ENCODE data around the gene CMSS1. TPM values are rescaled to one million over a fixed set of nuclear protein-coding genes. Genes with fewer than 3 reads are reported as not detected.

The CMSS1 gene
- total and polyA plus RNA-seq, 2 of the 13 experiments (the other 11 are each of a cell fraction or from before 2014, with no cell fraction given) = 6.4 to 48.7 TPM

DNA sequence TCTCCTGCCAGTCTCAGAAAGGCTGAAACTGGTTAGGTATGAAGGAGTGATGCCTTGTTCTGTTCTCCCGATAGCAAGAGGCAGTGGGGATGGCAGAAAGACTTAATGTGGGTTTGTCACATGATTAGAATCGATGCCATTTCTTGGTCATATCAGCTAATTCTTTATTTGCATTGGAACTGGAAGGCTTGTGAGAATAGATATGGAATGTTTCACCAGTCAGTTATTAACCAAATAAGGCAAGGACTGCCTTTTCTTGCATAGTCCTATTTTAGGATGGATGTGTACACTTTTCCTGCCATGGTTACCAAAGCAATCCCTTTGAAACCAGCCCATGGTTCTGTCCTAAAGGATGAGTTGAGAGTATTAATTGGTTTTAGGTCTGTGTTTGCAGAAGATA is 262.9 kb downstream of the CMSS1 start:
- ATAC-seq = no peak
- intact Hi-C loops (cut with micrococcal nuclease; ENCODE audit: unreplicated experiment) = no loop called here

DNA sequence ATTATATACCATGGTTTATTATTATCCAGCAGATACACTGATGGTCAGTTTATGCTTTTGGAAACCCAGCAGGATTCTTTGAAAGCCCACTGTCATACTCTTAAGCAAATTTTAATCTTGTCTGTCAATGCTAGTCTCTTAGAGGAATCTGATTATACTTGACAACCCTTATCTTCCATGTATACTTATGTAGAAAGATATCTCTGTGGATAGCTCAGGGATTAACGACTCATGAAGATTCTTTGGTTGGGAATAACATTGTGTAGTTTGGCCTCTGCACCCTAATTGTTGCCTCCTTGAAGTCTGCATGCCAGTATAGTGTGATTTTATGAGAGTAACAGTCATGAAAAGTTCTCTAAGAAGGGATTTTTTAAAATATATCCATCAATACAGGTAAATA is 263.6 kb downstream of the CMSS1 start:
- Histone ChIP-seq H3K4me1 (ENCODE audit: insufficient read depth, low read length) (peaks cover 59% of the 10 kb centered on the region), H2AFZ (ENCODE audit: low read length) (no peak overlapping the region), H3K4me2 (ENCODE audit: low read depth, low read length) (no peak overlapping the region), H3K79me2 (ENCODE audit: insufficient read depth, low read length) (no peaks in the 10 kb centered on the region), H3K36me3 (replicated peaks in 1 of 2; ENCODE audit: control insufficient read depth in 1 of 2, insufficient read depth in 2 of 2, low read length in 2 of 2) (no peaks in the 10 kb centered on the region), H3K27ac (ENCODE audit: extremely low read length, insufficient read depth, low read length) (no peak overlapping the region), H3K4me3 (replicated peaks in 1 of 3; ENCODE audit: insufficient read depth in 1 of 3, low read depth in 2 of 3, low read length in 3 of 3) (no peak overlapping the region), H3K27me3 (ENCODE audit: control insufficient read depth in 1 of 2, insufficient read depth in 2 of 2, low read length in 2 of 2) (no peaks in the 10 kb centered on the region), H4K20me1 (ENCODE audit: insufficient read depth, low read length) (no peaks in the 10 kb centered on the region), H3K9ac (ENCODE audit: insufficient read depth, low read depth, low read length) (no peak overlapping the region), H3K9me3 (ENCODE audit: low read length) (no peaks in the 10 kb centered on the region)
- ATAC-seq = no peak
- no peak for DNase-seq (ENCODE audit: low spot score)
- no TSS peak for BruUV-seq (replicated peaks)
- WGBS (ENCODE audit: low lambda C conversion rate) = 100% methylated on average over 1 of the region's 1 CpG
- FAIRE-seq = no peak
- ChIA-PET POLR2A (no interaction called here), CTCF (ENCODE audit: low intra/inter-chr PET ratio, low total read pairs) (no interaction called here)
- TF ChIP-seq RBM39 (IDR thresholded peaks at IDR 0.05; ENCODE audit: low read depth, low read length, poor library complexity, severe bottlenecking) = no peak
- TF ChIP-seq ZSCAN31 (CRISPR knock-in tag; IDR thresholded peaks at IDR 0.05; ENCODE audit: low read depth) = no peak
- no peak for TF ChIP-seq AHR (CRISPR knock-in tag; IDR thresholded peaks at IDR 0.05)
- TF ChIP-seq ZFYVE20 (CRISPR knock-in tag; IDR thresholded peaks at IDR 0.05; ENCODE audit: borderline replicate concordance, low read depth) = no peak
- TF ChIP-seq, protein P1, sequence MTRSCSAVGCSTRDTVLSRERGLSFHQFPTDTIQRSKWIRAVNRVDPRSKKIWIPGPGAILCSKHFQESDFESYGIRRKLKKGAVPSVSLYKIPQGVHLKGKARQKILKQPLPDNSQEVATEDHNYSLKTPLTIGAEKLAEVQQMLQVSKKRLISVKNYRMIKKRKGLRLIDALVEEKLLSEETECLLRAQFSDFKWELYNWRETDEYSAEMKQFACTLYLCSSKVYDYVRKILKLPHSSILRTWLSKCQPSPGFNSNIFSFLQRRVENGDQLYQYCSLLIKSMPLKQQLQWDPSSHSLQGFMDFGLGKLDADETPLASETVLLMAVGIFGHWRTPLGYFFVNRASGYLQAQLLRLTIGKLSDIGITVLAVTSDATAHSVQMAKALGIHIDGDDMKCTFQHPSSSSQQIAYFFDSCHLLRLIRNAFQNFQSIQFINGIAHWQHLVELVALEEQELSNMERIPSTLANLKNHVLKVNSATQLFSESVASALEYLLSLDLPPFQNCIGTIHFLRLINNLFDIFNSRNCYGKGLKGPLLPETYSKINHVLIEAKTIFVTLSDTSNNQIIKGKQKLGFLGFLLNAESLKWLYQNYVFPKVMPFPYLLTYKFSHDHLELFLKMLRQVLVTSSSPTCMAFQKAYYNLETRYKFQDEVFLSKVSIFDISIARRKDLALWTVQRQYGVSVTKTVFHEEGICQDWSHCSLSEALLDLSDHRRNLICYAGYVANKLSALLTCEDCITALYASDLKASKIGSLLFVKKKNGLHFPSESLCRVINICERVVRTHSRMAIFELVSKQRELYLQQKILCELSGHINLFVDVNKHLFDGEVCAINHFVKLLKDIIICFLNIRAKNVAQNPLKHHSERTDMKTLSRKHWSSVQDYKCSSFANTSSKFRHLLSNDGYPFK (CRISPR knock-in tag; IDR thresholded peaks at IDR 0.05; ENCODE audit: borderline replicate concordance) = no peak
- TF ChIP-seq ZNF160 (CRISPR knock-in tag; IDR thresholded peaks at IDR 0.05) = no peak
- TF ChIP-seq EEA1 (CRISPR knock-in tag; IDR thresholded peaks at IDR 0.05; ENCODE audit: borderline replicate concordance) = no peak
- TF ChIP-seq SNAPC2 (CRISPR knock-in tag; IDR thresholded peaks at IDR 0.05) = no peak
- in situ Hi-C loops (cut with HindIII; ENCODE audit: extremely low pct_ligation_motif_present, low pct_unique_long_range_greater_than_20kb) = no loop called here
- intact Hi-C loops (cut with micrococcal nuclease; ENCODE audit: unreplicated experiment) = no loop called here

More for the DNA sequence above, 262.9 kb downstream of the CMSS1 start:
- ChIA-PET CTCF (ENCODE audit: low intra/inter-chr PET ratio, low total read pairs) (no interaction called here), POLR2A (no interaction called here)
- in situ Hi-C loops (cut with HindIII; ENCODE audit: extremely low pct_ligation_motif_present, low pct_unique_long_range_greater_than_20kb) = no loop called here
- no peak overlapping the region for H3K9ac ChIP-seq (ENCODE audit: insufficient read depth, low read depth, low read length)
- TF ChIP-seq, protein P2, sequence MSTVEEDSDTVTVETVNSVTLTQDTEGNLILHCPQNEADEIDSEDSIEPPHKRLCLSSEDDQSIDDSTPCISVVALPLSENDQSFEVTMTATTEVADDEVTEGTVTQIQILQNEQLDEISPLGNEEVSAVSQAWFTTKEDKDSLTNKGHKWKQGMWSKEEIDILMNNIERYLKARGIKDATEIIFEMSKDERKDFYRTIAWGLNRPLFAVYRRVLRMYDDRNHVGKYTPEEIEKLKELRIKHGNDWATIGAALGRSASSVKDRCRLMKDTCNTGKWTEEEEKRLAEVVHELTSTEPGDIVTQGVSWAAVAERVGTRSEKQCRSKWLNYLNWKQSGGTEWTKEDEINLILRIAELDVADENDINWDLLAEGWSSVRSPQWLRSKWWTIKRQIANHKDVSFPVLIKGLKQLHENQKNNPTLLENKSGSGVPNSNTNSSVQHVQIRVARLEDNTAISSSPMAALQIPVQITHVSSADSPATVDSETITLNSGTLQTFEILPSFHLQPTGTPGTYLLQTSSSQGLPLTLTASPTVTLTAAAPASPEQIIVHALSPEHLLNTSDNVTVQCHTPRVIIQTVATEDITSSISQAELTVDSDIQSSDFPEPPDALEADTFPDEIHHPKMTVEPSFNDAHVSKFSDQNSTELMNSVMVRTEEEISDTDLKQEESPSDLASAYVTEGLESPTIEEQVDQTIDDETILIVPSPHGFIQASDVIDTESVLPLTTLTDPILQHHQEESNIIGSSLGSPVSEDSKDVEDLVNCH (CRISPR knock-in tag; IDR thresholded peaks at IDR 0.05) = no peak
- peak; percentile 68; the same call in 1 of the 2 replicates for TF ChIP-seq SRF (IDR thresholded peaks at IDR 0.05; ENCODE audit: low read depth, low read length)
- no peaks in the 10 kb centered on the region for H3K9me3 ChIP-seq (ENCODE audit: low read length)
- no peak overlapping the region for H3K27ac ChIP-seq (ENCODE audit: extremely low read length, insufficient read depth, low read length)
- H3K36me3 ChIP-seq (replicated peaks in 1 of 2; ENCODE audit: control insufficient read depth in 1 of 2, insufficient read depth in 2 of 2, low read length in 2 of 2) = no peaks in the 10 kb centered on the region
- DNase-seq (ENCODE audit: low spot score) (peak; percentile 38), FAIRE-seq (no peak)
- BruUV-seq (replicated peaks) = no TSS peak
- H3K27me3 ChIP-seq (ENCODE audit: control insufficient read depth in 1 of 2, insufficient read depth in 2 of 2, low read length in 2 of 2) = no peaks in the 10 kb centered on the region
- 95% methylated on average over 2 of the region's 2 CpGs for WGBS (ENCODE audit: low lambda C conversion rate)
- peaks cover 63% of the 10 kb centered on the region for H3K4me1 ChIP-seq (ENCODE audit: insufficient read depth, low read length)
- H3K4me2 ChIP-seq (ENCODE audit: low read depth, low read length) = no peak overlapping the region
- H3K79me2 ChIP-seq (ENCODE audit: insufficient read depth, low read length) = no peaks in the 10 kb centered on the region
- no peak overlapping the region for H3K4me3 ChIP-seq (replicated peaks in 1 of 3; ENCODE audit: insufficient read depth in 1 of 3, low read depth in 2 of 3, low read length in 3 of 3)
- no peaks in the 10 kb centered on the region for H4K20me1 ChIP-seq (ENCODE audit: insufficient read depth, low read length)
- no peak overlapping the region for H2AFZ ChIP-seq (ENCODE audit: low read length)

Measured in HepG2 (cell line).